GM18511 (cell line): ENCODE results near the gene CYS1.
"Not testable (repeated sequence)": the region's sequence is repeated elsewhere in the genome, so short reads cannot be mapped to it uniquely, and the experiment has no call there.

Source experiments
- ATAC-seq: cut with Tn5 transposase; IDR thresholded peaks from one replicate; pipeline ENCODE4 v1.9.1; 2021; ENCODE audit warnings: mild to moderate bottlenecking, moderate library complexity; ENCODE audit not compliant: unreplicated experiment

Gene CYS1

GRCh38 chr2:10094271-10094814, 14.1 kb upstream of the CYS1 start:
- ATAC-seq: no peak

GRCh38 chr2:10091889-10092244, 11.7 kb upstream of the CYS1 start:
- not testable (repeated sequence) for ATAC-seq

GRCh38 chr2:10091182-10091888, 11.1 kb upstream of the CYS1 start:
- ATAC-seq: no peak

GRCh38 chr2:10089565-10090190, 9.5 kb upstream of the CYS1 start:
- ATAC-seq: peak; percentile 56

- no peak for ATAC-seq
These were observed 7.1 kb upstream of the CYS1 start for GRCh38 chr2:10087360-10087759.

GRCh38 chr2:10086950-10087349, 6.7 kb upstream of the CYS1 start:
- no peak for ATAC-seq

- ATAC-seq: no peak
These were observed 5.5 kb upstream of the CYS1 start for GRCh38 chr2:10085668-10086059.

GRCh38 chr2:10085043-10085667, 4.9 kb upstream of the CYS1 start:
- no peak for ATAC-seq

GRCh38 chr2:10084223-10084865, 4.1 kb upstream of the CYS1 start:
- ATAC-seq: no peak

GRCh38 chr2:10083692-10084211, 3.5 kb upstream of the CYS1 start:
- ATAC-seq: peak; percentile 33

GRCh38 chr2:10083046-10083445, 2.8 kb upstream of the CYS1 start:
- ATAC-seq: no peak

GRCh38 chr2:10080536-10081304, 509 bp upstream of the CYS1 start:
- ATAC-seq: peak; percentile 27

GRCh38 chr2:10079266-10079869, 843 bp downstream of the CYS1 start:
- peak; percentile 35 for ATAC-seq

- ATAC-seq: peak; percentile 4
These were observed 1.4 kb downstream of the CYS1 start for GRCh38 chr2:10078704-10079265.

GRCh38 chr2:10078001-10078400, 2.2 kb downstream of the CYS1 start:
- ATAC-seq: no peak

- ATAC-seq: no peak
These were observed 3.2 kb downstream of the CYS1 start for GRCh38 chr2:10076988-10077527.

GRCh38 chr2:10076511-10076910, 3.7 kb downstream of the CYS1 start:
- no peak for ATAC-seq

GRCh38 chr2:10075571-10076209, 4.5 kb downstream of the CYS1 start:
- no peak for ATAC-seq

- ATAC-seq: no peak
These were observed 5.1 kb downstream of the CYS1 start for GRCh38 chr2:10075101-10075500.
